Transverse colon (tissue), 4 donors: Measurements from ENCODE around the gene SLC12A2. TPM values are rescaled to one million over a fixed set of nuclear protein-coding genes. Genes with fewer than 3 reads are reported as not detected.

Experiments used
- DNase-seq: peaks from one replicate; pipeline ENCODE4 v3.0.0-alpha.2; 2019
- H3K27ac ChIP-seq, 4 donors: fragments of 200-600 bp; sonication (generic); 2 replicates each; pipeline ENCODE4 v1.5.1; 2016 to 2018; ENCODE audit warnings: inconsistent platforms in 4 of 4
- H3K27me3 ChIP-seq: fragments of 200-600 bp; sonication (generic); 2 replicates; pipeline ENCODE4 v1.5.1; 2017; ENCODE audit warnings: inconsistent platforms
- H3K36me3 ChIP-seq, 4 donors: fragments of 200-600 bp; sonication (generic); 2 replicates each; pipeline ENCODE4 v1.5.1; 2017 to 2019; ENCODE audit warnings: inconsistent platforms in 4 of 4
- H3K4me1 ChIP-seq, 4 donors: fragments of 200-600 bp; sonication (generic); 2 replicates each; pipeline ENCODE4 v1.5.1; 2017 to 2020; ENCODE audit warnings: inconsistent platforms in 4 of 4
- H3K4me3 ChIP-seq, 4 donors: fragments of 200-600 bp; sonication (generic); 1 replicate in 1 of 4; 2 replicates in 3 of 4; pipeline versions ENCODE4 v1.5.1 to v1.6.1; 2017 to 2019; ENCODE audit warnings: inconsistent platforms in 4 of 4
- H3K9me3 ChIP-seq, 2 donors: fragments of 200-600 bp; sonication (generic); 2 replicates each; pipeline ENCODE4 v1.5.1; 2017 to 2019; ENCODE audit warnings: inconsistent platforms in 2 of 2
- EP300 ChIP-seq: sonication (generic); formaldehyde crosslinking; IDR thresholded peaks from one replicate; pipeline ENCODE4 v1.6.1; 2017; ENCODE audit warnings: antibody characterized with exemption, low read depth
- POLR2A ChIP-seq: fragments of 450-650 bp; IDR thresholded peaks from one replicate; pipeline ENCODE4 v1.6.1; 2016; ENCODE audit warnings: antibody characterized with exemption, mild to moderate bottlenecking, moderate library complexity
- POLR2AphosphoS5 ChIP-seq, 3 donors: sonication (generic); formaldehyde crosslinking; IDR thresholded peaks; one replicate each; pipeline ENCODE4 v1.6.1; 2016; ENCODE audit warnings: antibody characterized with exemption in 3 of 3
- WGBS, 2 donors: methylation state at CpG; one replicate each; pipeline ENCODE4 v1.1.5; 2018; ENCODE audit warnings: low coverage in 1 of 2; 5-methylcytosine and 5-hydroxymethylcytosine counted together
- in situ Hi-C, 4 donors: fragments of 200-750 bp; cut with MboI; loops; one replicate each; pipeline versions ENCODE4 v1.15.0 to v1.15.1; 2017; ENCODE audit warnings: low sequenced_read_pairs in 3 of 4, low pct_ligation_motif_present in 1 of 4, low pct_unique_long_range_greater_than_20kb in 1 of 4
- intact Hi-C: fragments of 100-400 bp; cut with DNase I; formaldehyde crosslinking; loops from one replicate; pipeline ENCODE4 v1.15.1; 2023; ENCODE audit warnings: low total_unique reads
- total RNA-seq, 4 donors: library from RNA; depleted of rRNA; stranded (reverse); fragments of >200 nt; gene quantifications; one replicate each; pipeline ENCODE4 v1.1.0, GENCODE V29; 2016
- TF ChIP-seq, protein P1 (sequence below), 5 experiments: fragments of 200-600 bp in 3 of 5; fragments of 450-650 bp in 2 of 5; sonication (generic) in 3 of 5; IDR thresholded peaks; 1 replicate in 2 of 5; 2 replicates in 3 of 5; pipeline ENCODE4 v1.5.1; 2016 to 2017; ENCODE audit warnings: antibody characterized with exemption in 5 of 5, inconsistent platforms in 3 of 5, mild to moderate bottlenecking in 2 of 5, moderate library complexity in 1 of 5

SLC12A2 gene
- total RNA-seq, 4 donors from 2014 or later = 40.4 to 91.1 (median 73.5) TPM

DNA sequence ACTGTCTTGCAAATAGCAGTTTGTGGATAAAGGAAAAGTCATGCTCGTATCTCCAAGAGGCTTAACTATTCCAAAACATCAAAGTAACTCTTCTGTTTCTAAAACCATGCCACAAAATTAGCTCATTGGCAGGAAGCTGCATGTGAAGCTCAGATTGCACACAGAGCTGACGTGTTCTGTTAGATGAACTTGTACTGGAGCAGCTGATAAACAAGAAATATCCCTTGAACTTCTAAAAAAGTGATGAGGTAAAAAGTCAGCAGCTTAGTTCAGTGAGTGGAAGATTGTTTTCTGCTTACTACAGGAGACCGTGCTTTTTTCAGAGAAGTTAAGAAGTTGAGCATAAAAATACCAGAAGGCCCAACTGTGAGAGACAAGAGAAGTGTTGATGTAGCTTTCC is 113.2 kb downstream of the SLC12A2 start:
- TF ChIP-seq POLR2A (no peak), POLR2AphosphoS5 (IDR thresholded peaks at IDR 0.05) (no peak), EP300 (no peak)
- TF ChIP-seq, protein P1, sequence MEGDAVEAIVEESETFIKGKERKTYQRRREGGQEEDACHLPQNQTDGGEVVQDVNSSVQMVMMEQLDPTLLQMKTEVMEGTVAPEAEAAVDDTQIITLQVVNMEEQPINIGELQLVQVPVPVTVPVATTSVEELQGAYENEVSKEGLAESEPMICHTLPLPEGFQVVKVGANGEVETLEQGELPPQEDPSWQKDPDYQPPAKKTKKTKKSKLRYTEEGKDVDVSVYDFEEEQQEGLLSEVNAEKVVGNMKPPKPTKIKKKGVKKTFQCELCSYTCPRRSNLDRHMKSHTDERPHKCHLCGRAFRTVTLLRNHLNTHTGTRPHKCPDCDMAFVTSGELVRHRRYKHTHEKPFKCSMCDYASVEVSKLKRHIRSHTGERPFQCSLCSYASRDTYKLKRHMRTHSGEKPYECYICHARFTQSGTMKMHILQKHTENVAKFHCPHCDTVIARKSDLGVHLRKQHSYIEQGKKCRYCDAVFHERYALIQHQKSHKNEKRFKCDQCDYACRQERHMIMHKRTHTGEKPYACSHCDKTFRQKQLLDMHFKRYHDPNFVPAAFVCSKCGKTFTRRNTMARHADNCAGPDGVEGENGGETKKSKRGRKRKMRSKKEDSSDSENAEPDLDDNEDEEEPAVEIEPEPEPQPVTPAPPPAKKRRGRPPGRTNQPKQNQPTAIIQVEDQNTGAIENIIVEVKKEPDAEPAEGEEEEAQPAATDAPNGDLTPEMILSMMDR (IDR thresholded peaks at IDR 0.05) = no peak
- intact Hi-C loops = no loop called here
- H3K36me3 ChIP-seq = no peaks in the 10 kb centered on the region
- H3K27ac ChIP-seq = no peak overlapping the region
- no peak for DNase-seq
- in situ Hi-C loops = loop anchor here in 1 of 4 donors (10.0 to 25.0 kb wide), 2 partner anchors 434 to 632 kb away; no protein-coding TSS in a partner anchor
- no peaks in the 10 kb centered on the region for H3K27me3 ChIP-seq
- H3K9me3 ChIP-seq = no peaks in the 10 kb centered on the region
- peaks cover 0 to 20% (median 7%) of the 10 kb centered on the region in 4 donors for H3K4me1 ChIP-seq
- H3K4me3 ChIP-seq = no peak overlapping the region
- 68 to 73% methylated on average over 2 to 3 of the region's 3 CpGs for WGBS, 2 donors

DNA sequence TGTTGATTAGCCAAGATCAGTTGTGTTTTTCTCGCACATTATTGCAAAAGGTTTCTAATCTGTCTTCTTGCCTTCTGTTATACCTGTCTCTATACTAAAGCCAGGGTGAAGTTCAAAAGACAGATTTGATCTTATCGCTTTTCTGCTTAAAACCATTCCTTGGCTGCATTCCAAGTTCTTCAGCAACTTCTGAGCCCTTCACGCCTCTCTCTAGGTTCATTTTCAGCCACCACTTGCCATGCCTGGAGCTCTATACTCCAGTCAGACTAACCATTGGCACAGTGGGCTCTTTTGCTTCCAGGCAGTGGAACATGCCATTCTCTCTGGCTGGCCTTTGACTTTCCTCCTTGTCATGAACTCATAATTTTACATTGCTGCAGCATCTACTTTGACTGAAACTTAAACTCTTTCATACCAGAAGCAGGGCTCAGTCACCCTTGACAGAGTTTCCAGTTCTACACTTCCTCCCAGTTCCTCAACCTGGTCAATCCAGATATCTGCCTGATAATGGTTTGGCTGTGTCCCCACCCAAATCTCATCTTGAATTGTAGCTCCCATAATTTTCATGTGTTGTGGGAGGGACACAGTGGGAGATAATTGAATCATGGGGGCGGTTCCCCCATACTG is 114.4 kb downstream of the SLC12A2 start:
- in situ Hi-C loops (loop anchor here in 1 of 4 donors (10.0 to 25.0 kb wide), 2 partner anchors 436 to 633 kb away; no protein-coding TSS in a partner anchor), intact Hi-C loops (no loop called here)
- Histone ChIP-seq H3K27ac (no peak overlapping the region), H3K27me3 (no peaks in the 10 kb centered on the region), H3K9me3 (no peaks in the 10 kb centered on the region), H3K4me1 (peaks cover 0 to 20% (median 7%) of the 10 kb centered on the region in 4 donors), H3K4me3 (no peak overlapping the region), H3K36me3 (no peaks in the 10 kb centered on the region)
- no peak for TF ChIP-seq POLR2AphosphoS5 (IDR thresholded peaks at IDR 0.05)
- no peak for TF ChIP-seq POLR2A
- TF ChIP-seq, protein P1 (IDR thresholded peaks at IDR 0.05) = no peak
- TF ChIP-seq EP300 = no peak
- 76 to 82% methylated on average over 2 to 4 of the region's 4 CpGs for WGBS, 2 donors
- no peak for DNase-seq

DNA sequence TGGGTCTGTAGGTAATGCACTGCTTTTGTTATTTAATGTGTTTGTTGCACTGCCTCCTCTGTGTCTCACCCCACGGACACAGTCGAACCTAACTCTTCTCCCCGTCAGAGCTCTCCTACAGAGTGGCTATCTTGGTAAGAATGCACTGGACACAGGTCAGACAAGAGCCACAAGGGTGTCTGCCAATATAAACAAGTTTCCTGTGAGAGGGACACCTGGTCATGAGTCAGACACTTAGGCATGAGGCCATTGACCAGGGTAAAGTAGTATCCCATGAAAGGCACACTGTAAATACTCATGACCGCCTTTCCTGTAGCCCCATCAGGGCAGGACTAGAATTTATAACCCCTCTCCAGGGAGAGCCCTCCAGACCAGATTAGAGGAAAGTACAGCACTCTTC is 115.5 kb downstream of the SLC12A2 start:
- no peaks in the 10 kb centered on the region for H3K9me3 ChIP-seq
- DNase-seq = no peak
- in situ Hi-C loops (loop anchor here in 1 of 4 donors (10.0 to 25.0 kb wide), 2 partner anchors 437 to 634 kb away; no protein-coding TSS in a partner anchor), intact Hi-C loops (no loop called here)
- TF ChIP-seq POLR2AphosphoS5 (IDR thresholded peaks at IDR 0.05) (no peak), POLR2A (no peak)
- no peaks in the 10 kb centered on the region for H3K36me3 ChIP-seq
- no peak overlapping the region for H3K27ac ChIP-seq
- 71 to 73% methylated on average over 1 to 4 of the region's 4 CpGs for WGBS, 2 donors
- H3K4me1 ChIP-seq = peaks cover 0 to 20% (median 7%) of the 10 kb centered on the region in 4 donors
- H3K4me3 ChIP-seq = no peak overlapping the region
- H3K27me3 ChIP-seq = no peaks in the 10 kb centered on the region

DNA sequence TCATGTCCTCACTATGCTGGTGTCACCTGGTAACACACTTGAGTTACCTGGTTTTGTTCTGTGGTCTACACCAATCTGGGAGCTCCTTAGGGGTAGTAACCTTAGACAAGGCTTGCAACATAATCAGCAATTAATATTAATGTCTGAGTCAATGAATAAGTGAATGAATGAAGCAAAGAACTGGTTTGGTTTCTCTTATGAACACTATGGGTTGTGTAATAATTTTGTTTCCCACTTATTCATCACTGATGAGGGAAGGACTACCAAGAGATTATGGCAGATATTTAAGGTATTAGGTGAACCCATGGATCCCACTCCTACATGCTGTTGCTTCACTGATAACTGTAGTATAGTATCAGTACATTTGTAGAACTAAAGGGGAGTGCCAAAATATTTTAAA is 116.0 kb downstream of the SLC12A2 start:
- TF ChIP-seq POLR2A (no peak), EP300 (no peak), POLR2AphosphoS5 (IDR thresholded peaks at IDR 0.05) (no peak)
- TF ChIP-seq, protein P1 (IDR thresholded peaks at IDR 0.05) = no peak
- intact Hi-C loops = loop anchor here (5.0 to 10.0 kb wide), 2 partner anchors 457 to 635 kb away; no protein-coding TSS in a partner anchor

More for the DNA sequence above, 116.0 kb downstream of the SLC12A2 start:
- Histone ChIP-seq H3K27me3 (no peaks in the 10 kb centered on the region), H3K4me1 (peaks cover 0 to 20% (median 7%) of the 10 kb centered on the region in 4 donors), H3K4me3 (no peak overlapping the region), H3K9me3 (no peaks in the 10 kb centered on the region), H3K36me3 (no peaks in the 10 kb centered on the region), H3K27ac (no peak overlapping the region)
- in situ Hi-C loops = loop anchor here (10.0 to 25.0 kb wide), 8 partner anchors 435 to 1563 kb away; no protein-coding TSS in a partner anchor
- DNase-seq = no peak
